Measurements from ENCODE around the gene SYNGAP1.

DNA sequence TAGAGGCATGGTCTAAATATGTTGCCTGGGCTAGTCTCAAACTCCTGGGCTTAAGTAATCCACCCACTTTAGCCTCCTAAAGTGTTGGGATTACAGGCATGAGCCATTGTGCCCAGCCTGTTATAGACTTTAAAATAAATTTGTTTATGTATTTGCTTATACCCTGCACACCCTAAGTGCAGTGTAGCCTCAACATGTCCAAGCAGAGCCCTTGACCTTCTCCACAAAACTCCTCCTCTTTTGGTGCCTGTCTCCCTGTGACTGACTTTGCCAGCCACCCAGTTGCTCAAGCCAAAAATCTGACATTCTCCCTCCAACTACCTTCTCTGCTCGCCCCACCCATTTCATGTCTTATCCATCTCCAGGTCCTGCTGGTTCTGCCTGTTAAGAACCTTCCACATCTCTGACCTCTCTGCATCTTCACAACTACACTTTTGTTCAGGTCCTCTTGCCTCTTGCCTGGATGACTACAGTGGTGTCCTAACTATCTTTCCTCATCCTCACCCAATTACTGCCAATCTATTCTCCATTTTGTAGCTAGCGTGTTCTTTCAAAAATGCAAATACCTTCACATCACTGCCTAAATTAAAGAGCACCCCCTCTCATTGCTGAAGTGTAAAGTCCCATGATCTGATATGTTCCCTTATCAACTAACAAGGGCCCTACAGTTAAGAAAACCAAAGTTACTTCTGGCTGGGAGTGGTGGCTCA, 39.4 kb upstream of the SYNGAP1 start:
- TF ChIP-seq CTCF (IDR thresholded peaks at IDR 0.05) (no peak), ZFX (IDR thresholded peaks at IDR 0.05; ENCODE audit: borderline replicate concordance) (no peak)

All from 22Rv1 (cell line).